ENCODE results near the gene SPATA13.

The SPATA13 gene

DNA sequence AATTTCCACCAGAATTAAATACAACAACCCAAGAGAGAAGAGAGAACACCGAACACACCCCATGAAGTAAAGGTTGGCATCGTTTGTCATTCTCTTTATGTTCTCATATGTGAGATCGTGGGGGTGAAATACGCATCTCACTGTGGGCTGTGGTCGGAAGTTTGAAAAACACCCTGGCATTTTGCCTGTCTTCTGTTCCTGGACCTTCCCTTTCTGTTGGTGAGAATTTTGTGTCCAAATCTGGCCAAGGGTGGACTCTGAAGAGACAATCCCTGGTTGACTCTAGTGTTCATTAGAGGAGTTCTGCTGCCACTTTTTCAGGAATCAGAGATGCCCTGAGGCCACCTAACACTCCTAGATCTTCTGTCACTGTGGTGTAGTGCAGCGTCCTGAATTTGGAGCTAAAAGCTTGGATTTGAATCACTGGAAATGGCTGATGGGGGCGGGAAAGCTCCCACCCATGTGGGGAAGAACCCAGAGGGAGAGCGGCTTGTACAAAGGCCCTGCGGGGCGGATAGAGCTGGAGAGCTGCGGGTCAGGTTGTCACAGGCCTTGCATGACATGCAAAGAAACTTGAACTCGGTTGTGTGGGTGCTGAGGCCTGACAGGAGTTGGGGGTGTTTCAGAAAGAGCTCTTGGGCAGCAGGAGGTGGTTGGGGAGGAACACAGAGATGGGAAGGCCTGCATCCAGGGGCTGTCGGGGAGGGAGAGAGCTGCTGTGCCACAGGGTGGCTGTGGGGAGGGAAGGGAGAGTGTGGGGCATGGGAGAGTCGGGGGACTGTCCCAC, 11.1 kb upstream of the SPATA13 start:
- TF ChIP-seq GATA2 (IDR thresholded peaks at IDR 0.05; ENCODE audit: low read depth, low read length) (no peak), GATA3 (IDR thresholded peaks at IDR 0.05; ENCODE audit: low read depth, low read length) (no peak)

DNA sequence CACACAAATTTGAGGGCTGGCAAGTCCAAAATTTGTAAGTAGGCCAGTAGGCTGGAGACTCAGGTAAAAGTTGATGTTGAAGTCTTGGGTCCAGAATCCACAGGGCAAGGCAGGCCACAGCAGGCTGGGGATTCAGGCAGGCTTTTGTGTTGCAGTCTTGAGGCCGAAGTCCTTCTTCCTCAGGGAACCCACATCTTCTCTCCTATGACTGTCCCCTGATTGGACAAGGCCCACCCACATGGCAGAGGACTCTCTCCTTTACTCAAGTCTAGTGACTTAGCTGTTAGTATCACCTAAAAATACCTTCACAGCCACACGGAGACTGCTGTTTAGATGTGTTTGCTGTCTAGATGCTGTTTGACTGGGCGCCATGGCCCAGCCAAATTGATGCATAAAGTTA, 9.9 kb upstream of the SPATA13 start:
- TF ChIP-seq GATA3 (IDR thresholded peaks at IDR 0.05; ENCODE audit: low read depth, low read length) (no peak), GATA2 (IDR thresholded peaks at IDR 0.05; ENCODE audit: low read depth, low read length) (no peak)

DNA sequence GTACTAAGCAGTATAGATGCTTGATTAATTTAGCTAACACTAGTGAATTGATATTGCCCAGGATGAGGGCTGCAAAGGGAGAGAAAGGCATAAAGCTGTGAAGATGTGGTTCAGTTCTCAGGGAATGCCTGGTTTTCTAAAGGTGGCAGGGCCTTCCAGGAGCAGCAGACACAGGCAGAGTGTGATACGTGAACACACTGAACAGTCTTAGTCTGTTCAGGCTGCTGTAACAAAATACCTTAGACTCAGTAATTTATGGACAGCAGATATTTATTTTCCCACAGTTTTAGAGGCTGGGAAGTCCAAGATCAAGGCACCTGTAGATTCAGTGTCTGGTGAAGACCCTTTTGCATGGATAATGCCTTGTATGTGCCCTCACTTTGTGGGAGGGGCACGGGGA, 8.7 kb upstream of the SPATA13 start:
- TF ChIP-seq GATA3 (IDR thresholded peaks at IDR 0.05; ENCODE audit: low read depth, low read length) = no peak
- TF ChIP-seq GATA2 (IDR thresholded peaks at IDR 0.05; ENCODE audit: low read depth, low read length) = no peak

DNA sequence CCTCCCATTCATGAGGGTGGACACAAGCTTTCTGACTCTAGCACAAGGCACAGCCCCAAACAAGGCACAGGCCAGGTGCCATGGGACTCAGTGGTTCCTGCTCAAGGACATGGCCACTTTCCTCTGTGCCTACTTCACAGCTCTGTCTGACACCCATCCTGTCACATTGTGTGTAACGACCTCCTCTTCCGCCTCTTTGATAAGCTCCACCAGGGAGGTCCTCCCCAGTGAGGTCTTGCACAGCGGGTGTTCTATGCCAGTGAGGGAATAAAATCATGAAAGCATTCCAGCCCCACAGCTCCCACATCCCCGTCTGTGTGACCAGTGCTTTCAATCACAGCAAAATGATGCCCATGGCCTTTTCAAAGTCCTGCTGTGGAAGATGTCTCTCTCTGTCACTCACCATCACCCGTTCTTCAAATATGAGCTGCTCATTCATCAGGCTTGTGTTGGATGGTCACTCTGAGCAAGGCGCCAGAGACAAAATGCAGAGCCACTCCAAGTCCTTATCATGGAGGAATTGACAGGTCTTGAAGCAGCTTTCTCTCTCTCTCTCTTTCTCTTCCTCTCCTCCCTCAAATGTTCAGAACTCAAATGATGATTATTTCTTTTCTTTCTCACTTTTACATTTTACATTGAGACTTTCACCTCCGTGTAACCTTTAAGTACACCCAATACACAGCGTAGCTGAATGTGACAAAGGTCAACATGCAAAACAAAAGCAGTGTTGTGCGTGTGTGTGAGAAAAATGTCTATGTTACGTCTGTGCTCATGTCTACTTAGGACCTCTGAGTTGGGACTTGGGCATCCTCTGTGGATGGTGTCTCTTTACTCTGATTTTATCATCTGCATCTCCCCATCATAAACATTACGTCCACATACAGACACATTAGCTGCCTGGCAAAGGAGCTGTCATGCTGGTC, 8.0 kb upstream of the SPATA13 start:
- no peak for TF ChIP-seq GATA3 (IDR thresholded peaks at IDR 0.05; ENCODE audit: low read depth, low read length)
- TF ChIP-seq GATA2 (IDR thresholded peaks at IDR 0.05; ENCODE audit: low read depth, low read length) = no peak

DNA sequence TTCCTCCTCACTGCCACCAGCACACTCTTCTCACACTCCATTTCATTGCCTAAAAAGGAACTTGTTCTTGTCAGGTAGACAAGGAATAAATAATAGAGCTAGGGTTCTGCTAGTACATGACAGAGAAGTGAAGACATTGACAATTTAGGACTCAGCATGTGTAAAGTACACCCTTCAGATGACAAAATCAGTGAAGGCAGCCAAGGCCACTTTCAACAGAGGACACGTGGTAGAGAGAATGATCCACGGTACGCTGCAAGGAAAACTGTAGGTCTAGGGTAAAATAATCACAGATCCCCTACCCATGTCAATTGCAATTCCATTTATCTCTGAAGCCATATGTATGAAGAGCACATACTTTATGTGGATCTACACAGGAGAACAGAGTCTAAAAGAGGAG, 7.2 kb upstream of the SPATA13 start:
- TF ChIP-seq GATA2 (IDR thresholded peaks at IDR 0.05; ENCODE audit: low read depth, low read length) = no peak
- no peak for TF ChIP-seq GATA3 (IDR thresholded peaks at IDR 0.05; ENCODE audit: low read depth, low read length)

DNA sequence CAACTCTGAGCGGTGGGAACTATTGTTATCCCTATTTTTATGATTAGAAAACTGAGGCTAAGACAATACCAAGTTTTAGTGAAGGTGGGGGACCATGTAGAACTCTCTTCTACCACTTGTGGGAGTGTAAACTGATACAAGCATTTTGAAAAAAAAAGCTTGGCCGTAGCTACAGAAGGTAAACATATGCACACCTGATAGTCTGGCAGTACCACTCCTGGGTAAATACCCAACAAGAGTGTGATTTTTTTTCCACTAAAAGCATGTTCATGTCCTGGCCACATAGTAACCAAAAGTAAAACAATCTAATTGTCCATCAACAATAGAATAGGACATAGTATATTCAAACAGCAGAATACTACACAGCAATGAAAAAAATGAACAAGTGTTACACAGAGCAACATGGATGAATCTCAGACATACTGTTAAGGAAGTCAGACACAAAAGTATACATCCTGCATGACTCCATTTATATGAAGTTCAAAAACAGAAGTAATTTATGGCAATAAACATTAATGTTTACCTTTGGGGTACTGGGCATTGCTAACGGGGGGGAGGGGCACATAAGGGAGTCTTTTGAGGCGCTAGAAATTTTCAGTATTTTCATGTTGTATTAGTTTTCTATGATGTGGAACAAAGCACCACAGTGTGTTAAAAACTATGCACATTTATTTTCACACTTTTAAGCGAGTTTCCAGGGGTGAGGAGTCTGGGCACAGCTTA, 6.4 kb upstream of the SPATA13 start:
- TF ChIP-seq GATA2 (IDR thresholded peaks at IDR 0.05; ENCODE audit: low read depth, low read length) (no peak), GATA3 (IDR thresholded peaks at IDR 0.05; ENCODE audit: low read depth, low read length) (no peak)

DNA sequence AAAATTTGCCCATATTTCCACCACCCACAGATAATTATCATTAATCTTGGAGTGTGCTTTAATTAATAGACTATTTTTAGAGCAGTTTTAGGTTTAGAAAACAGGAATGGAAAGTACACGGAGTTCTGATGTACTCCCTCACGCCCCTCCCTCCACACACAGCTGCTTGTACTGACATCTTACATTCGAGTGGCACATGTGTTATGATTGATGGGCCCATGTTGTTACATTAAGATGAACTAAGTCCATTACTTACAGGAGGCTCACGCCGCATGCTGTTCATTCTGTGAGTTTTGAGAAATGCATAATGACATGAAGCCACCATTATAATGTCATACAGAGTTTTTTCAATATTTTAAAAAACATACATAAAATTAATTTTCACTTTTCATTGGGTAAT, 1.2 kb upstream of the SPATA13 start:
- TF ChIP-seq GATA3 (IDR thresholded peaks at IDR 0.05; ENCODE audit: low read depth, low read length) = no peak

DNA sequence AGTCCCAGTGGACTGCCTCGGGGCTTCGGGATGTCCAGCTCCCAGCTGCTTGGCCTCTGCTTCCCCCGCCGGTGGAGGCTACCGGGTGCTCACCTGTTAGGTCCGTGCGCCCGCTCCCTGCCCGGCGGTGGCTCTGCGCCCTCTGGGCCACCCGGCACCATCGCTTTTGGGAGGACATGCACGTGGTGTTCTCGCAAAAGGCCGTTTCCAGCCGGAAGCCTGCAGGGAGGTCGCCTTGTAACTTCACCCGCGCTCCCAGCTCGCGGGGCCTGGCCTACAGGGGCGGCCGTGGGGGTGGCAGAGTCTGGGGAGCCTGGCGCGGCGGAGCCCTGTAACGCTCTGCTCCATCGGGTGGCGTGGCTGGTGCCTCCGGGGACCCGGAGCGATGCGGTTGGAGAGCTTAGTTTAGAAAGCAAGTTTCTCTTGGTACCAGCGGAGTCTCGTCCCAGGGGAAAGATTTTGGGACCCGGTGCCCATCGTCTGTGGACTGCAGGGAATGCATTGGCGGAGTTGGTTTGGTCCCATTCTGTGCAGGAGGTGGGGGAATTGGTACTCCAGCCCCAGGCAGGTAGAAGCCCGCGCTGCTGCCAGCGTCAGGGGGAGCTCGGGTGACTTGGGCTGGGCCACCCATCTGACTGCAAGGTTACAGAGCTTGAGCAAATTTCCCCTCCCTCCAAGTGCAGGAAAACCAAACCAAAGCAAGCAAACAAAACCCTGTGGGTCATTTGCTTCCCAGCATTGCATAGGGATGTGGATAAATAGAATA, 673 bp downstream of the SPATA13 start:
- TF ChIP-seq GATA3 (IDR thresholded peaks at IDR 0.05; ENCODE audit: low read depth, low read length) (no peak), GATA2 (IDR thresholded peaks at IDR 0.05; ENCODE audit: low read depth, low read length) (no peak)

DNA sequence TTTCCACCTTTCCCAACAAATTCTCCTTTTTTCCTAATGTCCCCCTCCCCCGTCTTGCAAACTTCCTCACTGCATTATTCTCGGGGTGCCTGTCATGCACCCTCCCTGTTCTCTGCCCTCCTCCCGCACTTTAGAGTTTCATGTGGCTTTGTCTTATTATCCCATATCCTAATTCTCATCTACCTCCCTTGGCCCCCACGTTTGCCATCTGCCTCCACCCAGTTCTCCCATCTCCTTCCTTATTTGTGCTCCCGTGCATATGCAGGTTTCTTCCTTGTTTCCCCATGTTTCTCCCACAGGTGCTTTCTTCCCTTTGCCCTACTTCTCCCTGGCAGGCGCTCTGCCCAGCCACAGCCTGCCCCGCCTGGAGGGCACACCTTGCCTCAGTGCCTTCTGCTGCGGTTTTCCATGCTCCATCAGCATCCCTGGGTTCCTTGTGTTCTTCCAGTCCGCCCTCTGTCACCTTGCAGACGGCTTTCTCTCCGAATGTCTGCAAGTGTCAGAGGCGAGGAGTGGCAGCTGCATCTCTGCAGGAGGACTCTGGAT, 1.5 kb downstream of the SPATA13 start:
- TF ChIP-seq GATA2 (IDR thresholded peaks at IDR 0.05; ENCODE audit: low read depth, low read length) = no peak
- no peak for TF ChIP-seq GATA3 (IDR thresholded peaks at IDR 0.05; ENCODE audit: low read depth, low read length)

DNA sequence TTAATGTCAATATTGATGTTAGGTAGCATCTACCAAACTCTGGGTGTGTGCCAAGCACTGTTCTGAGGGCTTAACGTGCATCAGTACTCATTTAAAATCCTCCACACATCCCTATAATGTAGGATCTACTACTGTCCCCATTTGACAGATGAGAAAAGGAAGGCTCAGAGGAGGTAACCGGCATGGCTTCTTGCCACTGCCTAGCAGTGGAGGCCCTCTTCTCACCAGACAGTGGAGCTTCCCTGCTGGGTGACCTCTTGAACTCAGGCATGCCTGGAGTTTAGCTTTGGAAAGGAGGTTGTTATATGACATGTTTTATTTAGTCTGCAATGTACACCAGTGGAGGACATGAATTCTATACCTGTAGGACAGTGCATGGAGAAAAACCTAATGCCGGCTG, 2.1 kb downstream of the SPATA13 start:
- TF ChIP-seq GATA3 (IDR thresholded peaks at IDR 0.05; ENCODE audit: low read depth, low read length) (no peak), GATA2 (IDR thresholded peaks at IDR 0.05; ENCODE audit: low read depth, low read length) (no peak)

DNA sequence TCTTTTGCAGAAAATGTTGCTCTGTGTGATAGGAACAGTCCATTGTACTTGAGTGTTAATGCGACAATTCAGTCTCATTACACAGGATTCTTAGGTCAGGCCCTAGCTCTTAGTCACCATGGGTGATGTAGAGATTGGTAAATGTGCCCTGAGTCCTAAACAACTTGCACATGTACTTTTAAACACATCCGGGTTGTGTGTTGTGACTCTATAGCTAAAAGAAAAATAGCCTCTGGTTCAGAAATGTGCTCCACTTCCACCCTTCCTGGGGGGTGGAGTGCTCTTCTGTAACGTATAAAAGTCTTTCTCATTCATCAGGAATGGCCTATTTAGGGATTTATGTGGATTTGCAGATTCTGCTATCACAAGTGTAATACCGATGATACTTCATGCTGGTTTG, 5.2 kb downstream of the SPATA13 start:
- TF ChIP-seq GATA3 (IDR thresholded peaks at IDR 0.05; ENCODE audit: low read depth, low read length) = no peak
- no peak for TF ChIP-seq GATA2 (IDR thresholded peaks at IDR 0.05; ENCODE audit: low read depth, low read length)

DNA sequence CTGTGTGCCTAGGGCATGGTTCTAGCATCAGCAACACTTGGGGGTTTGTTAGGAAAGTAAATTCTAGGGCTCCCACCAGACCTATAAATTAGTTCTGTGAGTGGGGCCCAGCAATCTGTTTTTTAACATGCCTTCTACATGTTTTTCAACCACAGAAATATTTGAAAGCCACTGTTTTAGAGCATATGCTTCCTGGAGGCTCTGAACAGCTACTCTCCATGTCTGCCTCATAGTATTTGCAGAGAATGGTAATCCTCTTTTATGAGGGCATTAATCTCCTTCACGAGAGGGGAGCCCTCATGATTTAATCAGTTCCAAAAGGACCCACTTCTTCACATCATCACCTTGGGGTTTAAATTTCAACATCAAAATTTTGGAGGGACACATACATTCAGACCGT, 6.0 kb downstream of the SPATA13 start:
- TF ChIP-seq GATA2 (IDR thresholded peaks at IDR 0.05; ENCODE audit: low read depth, low read length) (no peak), GATA3 (IDR thresholded peaks at IDR 0.05; ENCODE audit: low read depth, low read length) (no peak)

DNA sequence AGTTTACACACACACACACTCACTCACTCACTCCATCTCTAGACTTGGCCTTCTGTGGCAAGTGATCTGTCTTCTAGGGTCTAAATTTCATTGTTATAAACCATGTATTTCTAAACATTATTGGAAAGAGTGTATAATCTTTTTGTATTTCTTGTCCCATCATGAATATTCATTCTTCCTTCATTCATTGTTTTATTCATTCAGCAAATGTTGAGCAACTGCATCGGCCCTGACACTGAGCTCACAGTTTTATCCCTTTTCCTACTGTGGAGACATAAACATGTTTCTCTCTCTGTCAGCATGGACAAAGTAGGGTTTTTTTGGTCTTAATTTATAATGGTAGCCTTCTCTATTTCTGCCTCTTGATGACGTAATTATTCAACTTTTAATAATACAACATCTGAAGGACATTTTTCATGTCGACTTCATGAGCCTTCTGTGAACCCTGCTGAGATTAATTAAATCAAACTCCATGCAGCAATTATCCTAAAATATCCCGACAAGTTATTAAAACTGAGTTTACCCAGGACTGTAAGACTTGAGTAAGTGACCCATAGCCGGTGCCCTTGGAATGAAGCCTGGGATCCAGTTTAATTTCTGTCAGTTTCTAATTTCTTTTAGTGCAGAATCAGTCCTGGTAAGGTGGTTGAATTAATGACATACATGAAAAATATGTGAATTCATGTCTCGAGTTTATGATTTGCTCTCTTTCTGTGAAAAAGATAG, 7.3 kb downstream of the SPATA13 start:
- no peak for TF ChIP-seq GATA3 (IDR thresholded peaks at IDR 0.05; ENCODE audit: low read depth, low read length)
- no peak for TF ChIP-seq GATA2 (IDR thresholded peaks at IDR 0.05; ENCODE audit: low read depth, low read length)

Measured in SH-SY5Y (cell line).